Measurements from ENCODE around the gene CLDND1. TPM values are rescaled to one million over a fixed set of nuclear protein-coding genes. Genes with fewer than 3 reads are reported as not detected.

Gene CLDND1
- total and polyA plus RNA-seq, 2 experiments from 2014 or later, result 51.3 to 60.7 TPM

DNA sequence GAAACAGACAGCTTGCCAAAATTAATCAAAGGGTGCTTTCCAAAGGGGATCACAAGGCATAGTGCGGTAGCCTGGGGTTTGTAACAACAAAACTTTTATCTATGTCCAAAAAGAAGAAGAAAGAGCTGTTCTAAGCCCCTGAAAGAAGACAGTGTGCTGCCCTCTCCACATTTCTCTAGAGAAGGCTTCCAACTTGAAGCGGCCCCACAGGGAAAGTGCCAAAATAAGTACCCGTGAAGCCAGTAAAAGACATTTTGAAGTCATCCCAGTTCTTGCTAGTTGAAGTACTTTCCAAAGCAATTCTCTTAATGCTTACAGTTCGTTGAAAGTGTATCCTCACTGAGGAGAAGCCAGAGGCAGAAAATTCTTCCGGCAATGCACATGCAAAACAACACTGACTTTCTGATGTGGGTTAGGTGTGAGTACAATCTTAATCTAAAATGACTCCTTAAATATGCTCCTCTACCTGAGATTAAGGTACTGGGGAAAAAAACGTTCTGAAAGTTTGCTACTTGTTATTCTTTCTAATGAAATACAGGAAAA, 30.4 kb upstream of the CLDND1 start:
- Histone ChIP-seq H3K4me1 (ENCODE audit: insufficient read depth) (no peaks in the 10 kb centered on the region), H3K36me3 (ENCODE audit: low read depth) (no peaks in the 10 kb centered on the region), H3K4me3 (no peak overlapping the region), H3K9me2 (ENCODE audit: insufficient read depth) (no peaks in the 10 kb centered on the region), H3K4me2 (ENCODE audit: unreplicated experiment) (no peak overlapping the region), H3K9me3 (ENCODE audit: low read depth) (no peaks in the 10 kb centered on the region), H4K20me1 (ENCODE audit: insufficient read depth) (no peaks in the 10 kb centered on the region), H2AFZ (no peak overlapping the region), H3K9ac (no peak overlapping the region), H3K27me3 (replicated peaks; ENCODE audit: insufficient read depth) (peaks cover 43% of the 10 kb centered on the region), H3F3A (ENCODE audit: insufficient read depth) (no peaks in the 10 kb centered on the region), H3K27ac (no peak overlapping the region), H3K79me2 (ENCODE audit: insufficient read depth) (no peaks in the 10 kb centered on the region)
- TF ChIP-seq EZH2phosphoT487 (IDR thresholded peaks at IDR 0.05; ENCODE audit: insufficient read depth, low read depth) (no peak), EZH2 (IDR thresholded peaks at IDR 0.05; ENCODE audit: insufficient read depth, poor library complexity, severe bottlenecking) (no peak)
- 34 to 35% methylated on average over 6 of the region's 6 CpGs for WGBS, 2 experiments (ENCODE audit: low coverage in 1 of 2, low lambda C conversion rate in 2 of 2, missing lambda C conversion rate in 2 of 2)
- no peak for DNase-seq
- in situ Hi-C loops (cut with MboI), result no loop called here

DNA sequence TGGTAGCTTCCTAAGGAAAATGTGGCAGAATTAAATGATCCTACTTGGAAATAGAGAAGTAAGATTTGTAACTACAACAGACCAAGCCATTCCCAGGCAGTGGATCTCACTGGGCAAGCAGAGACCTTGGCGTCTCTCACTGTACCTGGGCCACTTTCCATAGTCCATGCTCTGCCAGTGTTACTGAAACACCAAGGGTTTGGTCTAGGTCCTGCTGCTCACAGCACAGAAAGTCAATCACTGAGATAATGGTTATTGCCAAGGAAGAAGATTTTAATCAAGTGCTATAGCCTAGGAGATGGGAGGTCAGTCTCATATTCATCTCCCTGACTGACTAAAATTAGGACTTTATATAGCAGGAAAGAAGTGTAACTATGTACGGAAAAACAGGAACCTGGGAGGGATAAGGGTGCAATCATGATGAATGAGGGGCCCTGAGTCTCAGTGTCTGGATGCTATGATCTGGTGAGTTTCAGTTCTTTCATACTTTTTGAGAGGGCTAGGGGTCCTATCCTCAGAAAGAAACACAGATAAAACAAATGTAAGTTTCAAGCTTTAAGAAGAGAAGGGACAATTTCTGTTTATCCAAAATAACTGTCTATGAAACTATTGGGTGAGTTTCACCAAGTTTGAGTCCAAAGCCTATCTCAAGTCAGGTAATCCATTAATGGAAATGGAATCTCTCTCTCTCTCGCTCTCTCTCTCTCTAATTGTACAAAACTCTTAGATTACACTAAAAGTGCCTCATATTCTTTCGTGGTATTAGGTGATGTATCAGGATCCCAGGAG, 29.7 kb upstream of the CLDND1 start:
- H3K9me2 ChIP-seq (ENCODE audit: insufficient read depth), result no peaks in the 10 kb centered on the region
- no peaks in the 10 kb centered on the region for H3K4me1 ChIP-seq (ENCODE audit: insufficient read depth)
- H3K9me3 ChIP-seq (ENCODE audit: low read depth), result no peaks in the 10 kb centered on the region
- H3K4me2 ChIP-seq (ENCODE audit: unreplicated experiment), result no peak overlapping the region
- no peak overlapping the region for H3K4me3 ChIP-seq
- no peaks in the 10 kb centered on the region for H3F3A ChIP-seq (ENCODE audit: insufficient read depth)
- DNase-seq, result no peak
- H3K27me3 ChIP-seq (replicated peaks; ENCODE audit: insufficient read depth), result peaks cover 45% of the 10 kb centered on the region
- 30 to 34% methylated on average over 4 of the region's 4 CpGs for WGBS, 2 experiments (ENCODE audit: low coverage in 1 of 2, low lambda C conversion rate in 2 of 2, missing lambda C conversion rate in 2 of 2)
- H3K36me3 ChIP-seq (ENCODE audit: low read depth), result no peaks in the 10 kb centered on the region
- H3K27ac ChIP-seq, result no peak overlapping the region
- in situ Hi-C loops (cut with MboI), result no loop called here
- no peak overlapping the region for H3K9ac ChIP-seq
- no peak overlapping the region for H2AFZ ChIP-seq
- H3K79me2 ChIP-seq (ENCODE audit: insufficient read depth), result no peaks in the 10 kb centered on the region
- H4K20me1 ChIP-seq (ENCODE audit: insufficient read depth), result no peaks in the 10 kb centered on the region
- TF ChIP-seq EZH2 (IDR thresholded peaks at IDR 0.05; ENCODE audit: insufficient read depth, poor library complexity, severe bottlenecking) (no peak), EZH2phosphoT487 (IDR thresholded peaks at IDR 0.05; ENCODE audit: insufficient read depth, low read depth) (no peak)

DNA sequence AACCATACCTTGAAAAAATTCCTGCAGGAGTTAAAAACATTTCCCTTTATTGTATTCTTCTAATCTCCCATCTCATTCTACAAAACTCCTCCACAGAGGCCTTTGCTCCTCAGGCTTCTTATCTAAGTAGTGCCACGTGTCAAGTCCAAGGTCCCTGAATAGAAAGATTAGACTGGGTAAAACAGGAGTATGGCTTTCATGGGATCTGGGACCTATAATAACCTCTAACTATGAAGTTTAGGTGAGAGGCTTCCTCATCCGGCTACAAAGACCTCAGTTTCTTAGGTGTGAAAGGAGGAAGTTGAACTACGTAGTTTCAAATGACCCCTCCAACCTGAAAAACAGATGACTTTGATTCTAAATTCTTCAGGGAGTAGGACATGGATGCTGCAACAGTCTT, 29.1 kb upstream of the CLDND1 start:
- TF ChIP-seq EZH2phosphoT487 (IDR thresholded peaks at IDR 0.05; ENCODE audit: insufficient read depth, low read depth) (no peak), EZH2 (IDR thresholded peaks at IDR 0.05; ENCODE audit: insufficient read depth, poor library complexity, severe bottlenecking) (no peak)
- Histone ChIP-seq H3K27ac (no peak overlapping the region), H4K20me1 (ENCODE audit: insufficient read depth) (no peaks in the 10 kb centered on the region), H3F3A (ENCODE audit: insufficient read depth) (no peaks in the 10 kb centered on the region), H3K36me3 (ENCODE audit: low read depth) (no peaks in the 10 kb centered on the region), H3K4me3 (no peak overlapping the region), H3K4me2 (ENCODE audit: unreplicated experiment) (no peak overlapping the region), H2AFZ (no peak overlapping the region), H3K9me3 (ENCODE audit: low read depth) (no peaks in the 10 kb centered on the region), H3K4me1 (ENCODE audit: insufficient read depth) (no peaks in the 10 kb centered on the region), H3K9me2 (ENCODE audit: insufficient read depth) (no peaks in the 10 kb centered on the region), H3K9ac (no peak overlapping the region), H3K79me2 (ENCODE audit: insufficient read depth) (no peaks in the 10 kb centered on the region), H3K27me3 (replicated peaks; ENCODE audit: insufficient read depth) (peaks cover 40% of the 10 kb centered on the region)
- in situ Hi-C loops (cut with MboI), result no loop called here
- DNase-seq, result no peak
- WGBS, 2 experiments (ENCODE audit: low coverage in 1 of 2, low lambda C conversion rate in 2 of 2, missing lambda C conversion rate in 2 of 2), result 56 to 59% methylated on average over 3 of the region's 3 CpGs

DNA sequence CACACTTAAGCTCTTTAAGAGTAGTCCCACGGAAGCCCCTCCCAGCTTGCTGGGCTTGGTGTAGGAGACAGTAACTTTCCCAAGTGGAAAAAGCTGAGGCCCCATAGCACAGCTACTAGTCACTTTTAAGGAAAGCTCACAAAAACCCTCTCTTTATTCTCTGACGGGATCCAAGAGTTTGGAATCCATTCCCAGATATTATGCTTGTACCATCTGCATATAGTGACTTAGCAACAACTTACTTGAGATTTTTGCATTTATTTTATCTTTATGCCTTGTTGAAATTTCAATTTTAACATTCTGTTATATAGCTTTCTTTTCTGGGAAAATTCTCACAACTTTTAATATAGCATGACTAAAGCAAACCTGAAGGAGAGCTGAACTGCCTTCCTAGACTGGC, 28.5 kb upstream of the CLDND1 start:
- no peak overlapping the region for H3K9ac ChIP-seq
- no peak overlapping the region for H3K4me3 ChIP-seq
- no peak for DNase-seq
- no peaks in the 10 kb centered on the region for H3K9me2 ChIP-seq (ENCODE audit: insufficient read depth)
- H3K27ac ChIP-seq, result no peak overlapping the region
- peaks cover 40% of the 10 kb centered on the region for H3K27me3 ChIP-seq (replicated peaks; ENCODE audit: insufficient read depth)
- H2AFZ ChIP-seq, result no peak overlapping the region
- H3K9me3 ChIP-seq (ENCODE audit: low read depth), result no peaks in the 10 kb centered on the region
- no peaks in the 10 kb centered on the region for H3K4me1 ChIP-seq (ENCODE audit: insufficient read depth)
- no peak for TF ChIP-seq EZH2phosphoT487 (IDR thresholded peaks at IDR 0.05; ENCODE audit: insufficient read depth, low read depth)
- TF ChIP-seq EZH2 (IDR thresholded peaks at IDR 0.05; ENCODE audit: insufficient read depth, poor library complexity, severe bottlenecking), result no peak
- 41 to 51% methylated on average over 2 of the region's 2 CpGs for WGBS, 2 experiments (ENCODE audit: low coverage in 1 of 2, low lambda C conversion rate in 2 of 2, missing lambda C conversion rate in 2 of 2)
- no peaks in the 10 kb centered on the region for H3F3A ChIP-seq (ENCODE audit: insufficient read depth)
- H3K79me2 ChIP-seq (ENCODE audit: insufficient read depth), result no peaks in the 10 kb centered on the region
- no peak overlapping the region for H3K4me2 ChIP-seq (ENCODE audit: unreplicated experiment)
- no peaks in the 10 kb centered on the region for H3K36me3 ChIP-seq (ENCODE audit: low read depth)
- no peaks in the 10 kb centered on the region for H4K20me1 ChIP-seq (ENCODE audit: insufficient read depth)
- in situ Hi-C loops (cut with MboI), result no loop called here

Data from GM23248 (cell line).